ENCODE measurements around the gene NHLRC4. TPM values are rescaled to one million over a fixed set of nuclear protein-coding genes. Genes with fewer than 3 reads are reported as not detected.

Gene NHLRC4
- total RNA-seq, 2 experiments from 2014 or later, result 0.60 to 0.67 TPM

DNA sequence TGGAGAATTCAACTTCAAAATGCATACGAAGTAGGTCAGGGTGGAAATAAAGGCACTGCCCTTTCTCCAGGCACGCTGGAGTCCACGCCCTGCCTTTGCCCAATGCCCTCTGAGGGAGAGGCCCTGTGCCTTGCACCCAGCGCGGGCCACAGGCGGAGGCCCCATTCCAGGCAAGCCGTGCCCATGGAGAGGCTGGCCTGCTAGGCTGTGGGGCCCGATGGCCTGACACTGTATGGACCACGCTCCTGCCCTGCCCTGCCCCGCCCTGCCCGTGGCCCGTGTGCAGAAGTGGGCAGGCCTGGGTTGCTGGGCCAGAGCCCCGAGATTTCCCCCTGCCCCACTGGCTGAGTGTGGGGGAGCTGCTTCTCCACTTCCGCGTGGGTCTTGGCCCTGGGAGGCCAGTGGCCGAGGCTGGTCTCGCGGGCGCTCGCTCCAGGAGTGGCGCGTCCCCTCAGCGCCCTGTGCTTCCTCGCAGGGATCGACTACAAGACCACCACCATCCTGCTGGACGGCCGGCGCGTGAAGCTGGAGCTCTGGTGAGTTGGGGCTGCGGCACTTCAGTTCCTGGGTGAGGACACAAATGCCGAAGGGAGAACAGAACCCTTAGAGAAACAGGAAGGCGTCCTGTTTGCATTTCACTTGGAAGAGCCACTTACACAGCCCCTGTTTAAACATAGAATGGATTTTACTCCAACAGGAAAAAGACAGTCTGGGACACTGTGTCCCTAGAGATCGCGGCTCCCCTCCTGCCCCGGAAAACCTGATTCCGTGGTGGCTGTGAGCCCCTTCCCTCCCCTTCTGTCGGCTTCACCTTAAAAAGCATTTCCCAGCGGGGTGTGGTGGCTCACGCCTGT is 50.2 kb downstream of the NHLRC4 start:
- no peaks in the 10 kb centered on the region for H3K27me3 Mint-ChIP-seq (ENCODE audit: low read depth)
- CTCF ChIA-PET, result no interaction called here
- H3K4me3 Mint-ChIP-seq, result no peak overlapping the region
- DNase-seq, result no peak
- H3K4me1 Mint-ChIP-seq (ENCODE audit: low read depth), result no peaks in the 10 kb centered on the region
- intact Hi-C loops (cut with micrococcal nuclease), result no loop called here
- no peaks in the 10 kb centered on the region for H3K9me3 Mint-ChIP-seq
- H3K27ac Mint-ChIP-seq, result no peak overlapping the region
- peaks cover 2% of the 10 kb centered on the region for H3K36me3 Mint-ChIP-seq (ENCODE audit: low read depth)

- Mint-ChIP-seq H3K4me3 (no peak overlapping the region), H3K4me1 (ENCODE audit: low read depth) (no peaks in the 10 kb centered on the region), H3K36me3 (ENCODE audit: low read depth) (peaks cover 2% of the 10 kb centered on the region), H3K27me3 (ENCODE audit: low read depth) (no peaks in the 10 kb centered on the region), H3K9me3 (no peaks in the 10 kb centered on the region), H3K27ac (no peak overlapping the region)
- DNase-seq, result no peak
- CTCF ChIA-PET, result no interaction called here
- intact Hi-C loops (cut with micrococcal nuclease), result no loop called here
These were observed 51.0 kb downstream of the NHLRC4 start for GRCh38 chr16:617855-618254.

Small RNA genes lying within 50 kb of the gene (microRNA-seq; reads per million reads assigned to microRNA genes)
- gene MIR3176 (ENCODE audit: borderline microRNAs expressed, borderline replicate concordance) (89.4 reads per million, percentile 57 among the genes with 10 or more reads in this experiment), gene MIR5587 (ENCODE audit: borderline microRNAs expressed, borderline replicate concordance) (not detected)

Other genes starting within 250 kb of the NHLRC4 start
- 10 to 100 TPM; 17.5 to 17.9 TPM for gene AXIN1, start 214.3 kb upstream of the NHLRC4 start, total RNA-seq
- gene MRPL28, start 196.5 kb upstream of the NHLRC4 start, total RNA-seq, result 10 to 100 TPM; 68.3 to 74.0 TPM
- gene PGAP6, start 185.0 kb upstream of the NHLRC4 start, total RNA-seq, result 10 to 100 TPM; 19.9 to 20.9 TPM
- 10 to 100 TPM; 86.7 to 87.0 TPM for gene NME4, start 169.8 kb upstream of the NHLRC4 start, total RNA-seq
- gene DECR2, start 165.1 kb upstream of the NHLRC4 start, total RNA-seq, result 1 to 10 TPM; 8.9 to 9.6 TPM
- gene RAB11FIP3, start 141.4 kb upstream of the NHLRC4 start, total RNA-seq, result 10 to 100 TPM; 15.8 to 18.2 TPM
- 10 to 100 TPM; 54.4 to 56.9 TPM for gene CAPN15, start 39.3 kb upstream of the NHLRC4 start, total RNA-seq
- gene PRR35, start 6.6 kb upstream of the NHLRC4 start, total RNA-seq, result not detected
- 10 to 100 TPM; 18.6 to 19.2 TPM for gene PIGQ, start 3.0 kb downstream of the NHLRC4 start, total RNA-seq
- gene RAB40C, start 23.1 kb downstream of the NHLRC4 start, total RNA-seq, result 1 to 10 TPM; 6.3 to 7.3 TPM
- under 1 TPM; 0.10 to 0.25 TPM for gene WFIKKN1, start 64.0 kb downstream of the NHLRC4 start, total RNA-seq
- 100 to 1,000 TPM; 121 to 122 TPM for gene METTL26, start 69.3 kb downstream of the NHLRC4 start, total RNA-seq
- gene MCRIP2, start 74.8 kb downstream of the NHLRC4 start, total RNA-seq, result 10 to 100 TPM; 31.5 to 35.2 TPM
- gene WDR90, start 82.4 kb downstream of the NHLRC4 start, total RNA-seq, result 10 to 100 TPM; 65.9 to 66.9 TPM
- gene RHOT2, start 101.1 kb downstream of the NHLRC4 start, total RNA-seq, result 10 to 100 TPM; 81.9 to 84.0 TPM
- under 1 TPM; 0.60 to 0.94 TPM for gene RHBDL1, start 108.7 kb downstream of the NHLRC4 start, total RNA-seq
- gene STUB1, start 113.4 kb downstream of the NHLRC4 start, total RNA-seq, result 10 to 100 TPM; 40.3 to 44.1 TPM
- gene JMJD8, start 117.3 kb downstream of the NHLRC4 start, total RNA-seq, result 10 to 100 TPM; 18.2 to 20.5 TPM
- 10 to 100 TPM; 17.4 to 17.7 TPM for gene WDR24, start 123.4 kb downstream of the NHLRC4 start, total RNA-seq
- gene FBXL16, start 138.8 kb downstream of the NHLRC4 start, total RNA-seq, result 1 to 10 TPM; 3.7 to 5.7 TPM
- 10 to 100 TPM in 1 of 2 experiments, 1 to 10 TPM in 1; 8.2 to 11.0 TPM for gene METRN, start 148.1 kb downstream of the NHLRC4 start, total RNA-seq
- 10 to 100 TPM; 21.5 to 24.3 TPM for gene ANTKMT, start 154.1 kb downstream of the NHLRC4 start, total RNA-seq
- 1 to 10 TPM; 1.2 to 1.3 TPM for gene CCDC78, start 159.4 kb downstream of the NHLRC4 start, total RNA-seq
- gene HAGHL, start 160.1 kb downstream of the NHLRC4 start, total RNA-seq, result 1 to 10 TPM; 6.5 to 7.7 TPM
- 10 to 100 TPM; 32.7 to 34.3 TPM for gene CIAO3, start 174.0 kb downstream of the NHLRC4 start, total RNA-seq
- not detected for gene MSLN, start 193.7 kb downstream of the NHLRC4 start, total RNA-seq
- 1 to 10 TPM; 6.8 to 7.2 TPM for gene RPUSD1, start 221.4 kb downstream of the NHLRC4 start, total RNA-seq
- 100 to 1,000 TPM; 126 to 127 TPM for gene CHTF18, start 221.6 kb downstream of the NHLRC4 start, total RNA-seq
- gene GNG13, start 233.7 kb downstream of the NHLRC4 start, total RNA-seq, result not detected

Data from activated naive CD4-positive, alpha-beta T cell treated with anti-CD3 and anti-CD28 coated beads for 36 hours (primary cell).